GM23248 (cell line): Measurements from ENCODE around the gene DYNC1H1. TPM values are rescaled to one million over a fixed set of nuclear protein-coding genes. Genes with fewer than 3 reads are reported as not detected.
A peak's percentile ranks its signal among the peaks of the same experiment; 100 is the strongest.

ENCODE experiments used
- DNase-seq: peaks from one replicate; pipeline ENCODE4 v3.0.0-alpha.2; 2015
- H2AFZ ChIP-seq: fragments of 200-600 bp; sonication (generic); 2 replicates; pipeline ENCODE4 v1.6.1; 2016; ENCODE audit warnings: antibody characterized with exemption
- H3F3A ChIP-seq: fragments of 200-600 bp; sonication (generic); 2 replicates; pipeline ENCODE4 v1.6.1; 2016; ENCODE audit warnings: mild to moderate bottlenecking, antibody characterized with exemption, mixed run types; ENCODE audit not compliant: insufficient read depth
- H3K27ac ChIP-seq: fragments of 200-600 bp; sonication (generic); 2 replicates; pipeline ENCODE4 v1.5.1; 2016; ENCODE audit warnings: mild to moderate bottlenecking
- H3K27me3 ChIP-seq: fragments of 200-600 bp; sonication (generic); replicated peaks from 2 replicates; pipeline ENCODE4 v1.6.1; 2016; ENCODE audit warnings: mild to moderate bottlenecking; ENCODE audit not compliant: insufficient read depth
- H3K36me3 ChIP-seq: fragments of 200-600 bp; sonication (generic); 2 replicates; pipeline ENCODE4 v1.6.1; 2016; ENCODE audit warnings: low read depth, mild to moderate bottlenecking
- H3K4me1 ChIP-seq: fragments of 200-600 bp; sonication (generic); 2 replicates; pipeline ENCODE4 v1.6.1; 2016; ENCODE audit warnings: mild to moderate bottlenecking; ENCODE audit not compliant: insufficient read depth
- H3K4me2 ChIP-seq: fragments of 200-600 bp; sonication (generic); one replicate; pipeline ENCODE4 v1.6.1; 2016; ENCODE audit warnings: mild to moderate bottlenecking; ENCODE audit not compliant: unreplicated experiment
- H3K4me3 ChIP-seq: fragments of 200-600 bp; sonication (generic); 2 replicates; pipeline ENCODE4 v1.5.1; 2016; ENCODE audit warnings: mild to moderate bottlenecking
- H3K79me2 ChIP-seq: fragments of 200-600 bp; sonication (generic); 2 replicates; pipeline ENCODE4 v1.6.1; 2016; ENCODE audit warnings: mild to moderate bottlenecking; ENCODE audit not compliant: insufficient read depth
- H3K9ac ChIP-seq: fragments of 200-600 bp; sonication (generic); 2 replicates; pipeline ENCODE4 v1.6.1; 2016; ENCODE audit warnings: mild to moderate bottlenecking
- H3K9me2 ChIP-seq: fragments of 200-600 bp; sonication (generic); 2 replicates; pipeline ENCODE4 v1.6.1; 2016; ENCODE audit warnings: mixed run types, mild to moderate bottlenecking, moderate library complexity; ENCODE audit not compliant: insufficient read depth
- H3K9me3 ChIP-seq: fragments of 200-600 bp; sonication (generic); one replicate; pipeline ENCODE4 v1.6.1; 2017; ENCODE audit warnings: low read depth
- H4K20me1 ChIP-seq: fragments of 200-600 bp; sonication (generic); 2 replicates; pipeline ENCODE4 v1.6.0; 2016; ENCODE audit not compliant: insufficient read depth
- EZH2 ChIP-seq: fragments of 200-600 bp; sonication (generic); IDR thresholded peaks from 2 replicates; pipeline ENCODE4 v1.6.1; 2018; ENCODE audit warnings: antibody characterized with exemption, mild to moderate bottlenecking; ENCODE audit not compliant: insufficient read depth, poor library complexity, severe bottlenecking
- EZH2phosphoT487 ChIP-seq: fragments of 200-600 bp; sonication (generic); IDR thresholded peaks from 2 replicates; pipeline ENCODE4 v1.6.1; 2018; ENCODE audit warnings: antibody characterized with exemption, moderate library complexity, mild to moderate bottlenecking, low read depth; ENCODE audit not compliant: insufficient read depth
- WGBS, 2 experiments: methylation state at CpG; one replicate each; pipeline ENCODE4 v1.1.6; 2015 to 2017; ENCODE audit warnings: low lambda C conversion rate in 2 of 2, low coverage in 1 of 2; ENCODE audit errors: missing lambda C conversion rate in 2 of 2; 5-methylcytosine and 5-hydroxymethylcytosine counted together
- in situ Hi-C: fragments of 300-500 bp; cut with MboI; formaldehyde crosslinking; loops from 2 replicates; pipeline ENCODE4 v1.15.0; 2020
- polyA plus RNA-seq: library from polyadenylated mRNA; unstranded; fragments of >200 nt; fragmentation: Nextera tagmentation; extraction: Ambion mirVana; gene quantifications from 2 replicates; pipeline ENCODE4 v1.2.1, GENCODE V29; 2016
- total RNA-seq: library from RNA; depleted of rRNA; stranded (reverse); fragments of >200 nt; shearing (Covaris generic); gene quantifications from 2 replicates; pipeline ENCODE4 v1.2.3, GENCODE V29; 2014

DYNC1H1 gene
- total and polyA plus RNA-seq, 2 experiments from 2014 or later, result 181 to 391 TPM

DNA sequence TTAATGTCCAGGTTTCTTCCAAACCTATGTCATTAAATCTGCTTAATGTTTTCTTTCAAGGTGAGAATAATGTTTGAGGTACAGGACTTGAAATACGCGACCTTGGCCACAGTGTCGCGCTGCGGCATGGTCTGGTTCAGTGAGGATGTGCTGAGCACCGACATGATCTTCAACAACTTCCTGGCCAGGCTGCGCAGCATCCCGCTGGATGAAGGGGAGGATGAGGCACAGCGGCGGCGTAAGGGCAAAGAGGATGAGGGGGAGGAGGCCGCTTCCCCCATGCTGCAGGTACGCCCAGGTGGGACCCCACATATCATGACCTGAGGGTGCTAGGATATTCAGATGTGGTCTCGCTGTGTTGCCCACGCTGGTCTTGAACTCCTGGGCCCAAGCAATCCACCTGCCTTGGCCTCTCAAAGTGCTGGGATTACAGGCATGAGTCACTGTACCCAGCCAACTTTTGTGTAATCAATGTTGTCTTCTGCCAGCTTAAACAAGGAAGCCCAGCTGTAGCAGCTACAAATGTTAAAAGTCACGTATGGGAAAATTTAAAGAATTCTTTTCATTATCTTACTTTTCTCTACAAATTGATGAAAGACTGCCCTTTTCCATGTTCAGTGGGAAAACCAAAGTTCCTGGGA, 50.8 kb downstream of the DYNC1H1 start:
- Histone ChIP-seq H3K9me2 (no peaks in the 10 kb centered on the region), H3K4me1 (peaks cover 3% of the 10 kb centered on the region)

DNA sequence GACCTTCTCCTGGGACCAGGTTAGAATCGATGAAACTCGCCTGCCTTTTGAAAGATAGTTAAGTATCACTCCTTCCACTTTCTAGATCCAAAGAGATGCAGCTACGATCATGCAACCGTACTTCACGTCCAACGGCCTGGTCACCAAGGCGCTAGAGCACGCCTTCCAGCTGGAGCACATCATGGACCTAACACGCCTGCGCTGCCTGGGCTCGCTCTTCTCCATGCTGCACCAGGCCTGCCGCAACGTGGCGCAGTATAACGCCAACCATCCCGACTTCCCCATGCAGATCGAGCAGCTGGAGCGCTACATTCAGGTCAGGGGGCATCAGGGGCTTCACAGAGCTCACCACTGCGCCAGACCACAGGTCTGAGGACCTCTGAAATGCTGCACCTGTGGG, 51.4 kb downstream of the DYNC1H1 start:
- Histone ChIP-seq H3K36me3 (peaks cover 88% of the 10 kb centered on the region), H3K4me3 (no peak overlapping the region), H4K20me1 (no peaks in the 10 kb centered on the region), H3K27me3 (no peaks in the 10 kb centered on the region), H2AFZ (no peak overlapping the region), H3K79me2 (peaks cover 42% of the 10 kb centered on the region), H3K9ac (no peak overlapping the region), H3K4me2 (no peak overlapping the region), H3F3A (peaks cover 57% of the 10 kb centered on the region), H3K9me3 (no peaks in the 10 kb centered on the region), H3K9me2 (no peaks in the 10 kb centered on the region), H3K27ac (no peak overlapping the region), H3K4me1 (peaks cover 7% of the 10 kb centered on the region)
- 98% methylated on average over 19 of the region's 19 CpGs for WGBS, 2 experiments
- in situ Hi-C loops, result no loop called here
- DNase-seq, result no peak
- TF ChIP-seq EZH2phosphoT487 (no peak), EZH2 (no peak)

More for the DNA sequence above, 50.8 kb downstream of the DYNC1H1 start:
- Histone ChIP-seq H3K27ac (no peak overlapping the region), H3K4me2 (no peak overlapping the region), H3F3A (peaks cover 55% of the 10 kb centered on the region), H3K9me3 (no peaks in the 10 kb centered on the region), H3K79me2 (peaks cover 48% of the 10 kb centered on the region), H3K27me3 (no peaks in the 10 kb centered on the region), H3K36me3 (peaks cover 91% of the 10 kb centered on the region), H4K20me1 (no peaks in the 10 kb centered on the region), H3K9ac (no peak overlapping the region), H3K4me3 (no peak overlapping the region), H2AFZ (no peak overlapping the region)
- peak; percentile 29 for DNase-seq
- in situ Hi-C loops, result no loop called here
- 93 to 96% methylated on average over 16 of the region's 16 CpGs for WGBS, 2 experiments
- TF ChIP-seq EZH2, result no peak
- TF ChIP-seq EZH2phosphoT487, result no peak

DNA sequence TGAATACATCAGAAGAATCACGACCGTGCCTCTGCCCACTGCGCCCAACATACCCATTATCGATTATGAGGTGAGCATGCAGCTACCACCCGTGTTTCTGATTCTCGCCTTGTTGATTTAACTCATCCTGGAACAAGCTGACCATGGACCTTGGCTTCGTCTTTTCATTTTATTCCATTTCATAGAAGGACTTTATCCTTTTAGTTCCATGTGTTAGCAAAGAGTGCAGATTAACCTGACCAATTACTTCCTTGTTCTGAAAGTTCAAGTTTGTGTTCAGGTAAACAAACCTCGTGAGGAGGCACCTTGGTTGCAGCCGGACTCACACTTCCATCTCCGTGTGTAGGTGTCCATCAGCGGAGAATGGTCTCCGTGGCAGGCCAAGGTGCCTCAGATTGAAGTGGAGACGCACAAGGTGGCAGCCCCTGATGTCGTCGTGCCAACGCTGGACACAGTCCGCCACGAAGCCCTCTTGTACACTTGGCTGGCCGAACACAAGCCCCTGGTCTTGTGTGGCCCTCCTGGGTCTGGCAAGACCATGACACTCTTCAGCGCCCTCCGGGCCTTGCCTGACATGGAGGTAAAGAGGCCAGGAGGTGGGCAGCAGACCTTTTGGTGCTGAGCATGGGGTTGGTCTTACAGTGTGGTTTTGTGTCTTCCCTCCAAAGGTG, 52.2 kb downstream of the DYNC1H1 start:
- peaks cover 88% of the 10 kb centered on the region for H3K36me3 ChIP-seq
- no peak overlapping the region for H3K9ac ChIP-seq
- TF ChIP-seq EZH2 (no peak), EZH2phosphoT487 (no peak)
- in situ Hi-C loops, result no loop called here
- no peak overlapping the region for H2AFZ ChIP-seq
- H3K4me3 ChIP-seq, result no peak overlapping the region
- no peaks in the 10 kb centered on the region for H4K20me1 ChIP-seq
- DNase-seq, result no peak
- H3K9me3 ChIP-seq, result no peaks in the 10 kb centered on the region
- no peaks in the 10 kb centered on the region for H3K9me2 ChIP-seq
- H3K79me2 ChIP-seq, result peaks cover 34% of the 10 kb centered on the region
- peaks cover 57% of the 10 kb centered on the region for H3F3A ChIP-seq
- no peaks in the 10 kb centered on the region for H3K27me3 ChIP-seq
- H3K27ac ChIP-seq, result no peak overlapping the region
- H3K4me1 ChIP-seq, result peaks cover 14% of the 10 kb centered on the region
- WGBS, 2 experiments, result 93 to 94% methylated on average over 21 of the region's 21 CpGs
- no peak overlapping the region for H3K4me2 ChIP-seq

DNA sequence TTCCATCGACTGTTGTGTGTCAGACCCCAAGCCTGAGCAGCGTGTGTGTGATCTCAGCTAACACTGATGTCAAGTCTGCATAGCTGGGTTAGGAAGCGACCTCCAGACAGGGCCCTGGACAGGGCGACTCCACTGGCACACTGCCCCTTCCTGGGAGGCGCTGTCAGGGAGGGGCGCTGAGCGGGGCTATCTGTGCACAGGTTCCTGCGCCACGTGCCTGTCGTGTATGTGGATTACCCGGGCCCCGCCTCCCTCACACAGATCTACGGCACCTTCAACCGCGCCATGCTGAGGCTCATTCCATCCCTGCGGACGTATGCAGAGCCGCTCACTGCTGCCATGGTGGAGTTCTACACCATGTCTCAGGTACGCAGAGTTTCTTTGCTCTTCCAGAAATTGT, 53.9 kb downstream of the DYNC1H1 start:
- H3K9me3 ChIP-seq, result no peaks in the 10 kb centered on the region
- H4K20me1 ChIP-seq, result no peaks in the 10 kb centered on the region
- H3K27ac ChIP-seq, result no peak overlapping the region
- no peak overlapping the region for H3K9ac ChIP-seq
- no peak overlapping the region for H3K4me3 ChIP-seq
- in situ Hi-C loops, result no loop called here
- peaks cover 34% of the 10 kb centered on the region for H3K79me2 ChIP-seq
- H3K9me2 ChIP-seq, result no peaks in the 10 kb centered on the region
- 92% methylated on average over 19 of the region's 19 CpGs for WGBS, 2 experiments
- no peak overlapping the region for H3K4me2 ChIP-seq
- no peak for DNase-seq
- H3F3A ChIP-seq, result peaks cover 48% of the 10 kb centered on the region
- peaks cover 14% of the 10 kb centered on the region for H3K4me1 ChIP-seq
- peaks cover 92% of the 10 kb centered on the region for H3K36me3 ChIP-seq
- no peak overlapping the region for H2AFZ ChIP-seq
- no peak for TF ChIP-seq EZH2phosphoT487
- no peak for TF ChIP-seq EZH2
- H3K27me3 ChIP-seq, result no peaks in the 10 kb centered on the region
